Bronchial epithelial cell (primary cell): ENCODE measurements around the gene MRPS23. TPM values are rescaled to one million over a fixed set of nuclear protein-coding genes. Genes with fewer than 3 reads are reported as not detected.

Experiments used
- DNase-seq: peaks from one replicate; pipeline ENCODE4 v3.0.0-alpha.2; 2010; ENCODE audit warnings: low read depth
- FAIRE-seq: peaks from 2 replicates; lab custom pipeline; 2011; peaks lifted over from hg19 to GRCh38; lab: Jason Lieb, UNC
- H3K27me3 ChIP-seq: 2 replicates; pipeline ENCODE4 v1.5.1; 2011; ENCODE audit warnings: low read length; ENCODE audit not compliant: control insufficient read depth, insufficient read depth
- H3K36me3 ChIP-seq: 2 replicates; pipeline ENCODE4 v1.5.1; 2011; ENCODE audit warnings: low read length; ENCODE audit not compliant: control insufficient read depth, insufficient read depth
- H3K4me3 ChIP-seq: 2 replicates; pipeline ENCODE4 v1.5.1; 2011; ENCODE audit warnings: mild to moderate bottlenecking, low read depth, low read length, control low read depth
- CTCF ChIP-seq: IDR thresholded peaks from 2 replicates; pipeline ENCODE4 v1.5.1; 2011; ENCODE audit warnings: mild to moderate bottlenecking, moderate library complexity, low read length, control low read depth, inconsistent platforms; ENCODE audit not compliant: insufficient read depth, severe bottlenecking
- total RNA-seq: library from RNA; depleted of rRNA; stranded (reverse); fragments of >200 nt; gene quantifications from 2 replicates; pipeline ENCODE4 v1.2.1, GENCODE V29; 2014

Gene MRPS23
- total RNA-seq, 1 donor from 2014 or later, result 40.5 TPM

- Histone ChIP-seq H3K36me3 (no peaks in the 10 kb centered on the region), H3K4me3 (no peak overlapping the region), H3K27me3 (no peaks in the 10 kb centered on the region)
- FAIRE-seq (no peak), DNase-seq (peak; percentile 90)
- no peak for TF ChIP-seq CTCF
These were observed 30.6 kb downstream of the MRPS23 start for GRCh38 chr17:57819285-57819684.

DNA sequence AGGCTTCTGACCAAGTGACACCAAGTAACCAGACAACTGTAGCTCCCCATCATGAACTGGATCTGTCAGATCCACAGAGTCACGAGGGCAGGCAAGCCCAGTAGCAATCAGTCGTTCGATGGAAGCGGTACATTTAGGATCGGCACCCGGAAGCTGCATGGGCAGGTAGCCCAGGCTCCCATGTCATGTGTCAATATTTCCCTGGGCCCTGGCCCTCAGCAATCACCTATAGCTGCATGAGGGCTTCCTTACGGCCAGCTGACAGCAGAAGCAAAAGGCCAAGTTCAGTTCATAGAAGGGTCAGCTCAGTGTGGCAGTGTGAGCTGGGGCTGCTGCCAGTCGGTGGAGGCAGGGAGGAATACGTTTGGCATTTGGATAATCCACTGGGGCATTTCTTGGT lies 31.8 kb downstream of the MRPS23 start:
- no peak overlapping the region for H3K4me3 ChIP-seq
- no peak for TF ChIP-seq CTCF
- FAIRE-seq, result no peak

GRCh38 chr17:57817299-57817698 lies 32.5 kb downstream of the MRPS23 start:
- FAIRE-seq, result no peak

More for the DNA sequence above, 31.8 kb downstream of the MRPS23 start:
- no peak for DNase-seq
- H3K36me3 ChIP-seq, result no peaks in the 10 kb centered on the region
- H3K27me3 ChIP-seq, result no peaks in the 10 kb centered on the region

GRCh38 chr17:57814421-57814820 lies 35.4 kb downstream of the MRPS23 start:
- TF ChIP-seq CTCF, result no peak
- FAIRE-seq, result no peak
- no peak for DNase-seq

More at GRCh38 chr17:57817299-57817698, 32.5 kb downstream of the MRPS23 start:
- no peak overlapping the region for H3K4me3 ChIP-seq
- H3K36me3 ChIP-seq, result no peaks in the 10 kb centered on the region
- no peak for TF ChIP-seq CTCF
- no peak for DNase-seq
- no peaks in the 10 kb centered on the region for H3K27me3 ChIP-seq

DNA sequence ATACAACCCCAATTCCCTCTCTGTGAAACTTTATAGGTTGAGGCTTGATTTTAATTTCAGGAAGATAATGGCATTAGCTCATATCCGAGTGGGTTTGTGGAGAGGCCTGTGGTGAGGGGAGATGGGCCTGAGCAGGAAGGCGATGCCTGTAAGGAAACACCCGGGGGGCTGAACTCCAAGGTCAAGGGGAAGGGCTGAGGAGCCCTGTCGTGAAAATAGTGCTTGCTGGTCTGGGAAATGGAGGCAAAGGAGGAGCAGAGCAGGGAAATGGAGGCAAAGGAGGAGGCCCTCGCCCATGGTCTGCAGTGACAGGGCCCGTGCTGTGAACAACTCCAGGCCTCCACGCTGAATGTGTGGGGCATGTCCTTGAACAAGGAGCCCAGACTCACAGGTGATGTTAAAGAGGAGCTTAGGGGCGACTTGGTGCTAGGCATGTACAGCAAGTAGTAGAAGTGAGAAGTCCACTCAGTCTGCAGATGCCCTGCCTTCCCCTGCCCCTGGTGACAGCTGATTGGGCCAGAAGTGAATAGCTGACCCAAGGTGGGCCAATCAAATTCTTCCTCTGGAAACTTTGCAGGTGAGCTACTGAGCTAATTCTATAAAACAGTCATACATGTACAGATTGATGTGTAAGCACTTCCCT lies 38.1 kb downstream of the MRPS23 start:
- no peak for DNase-seq
- Histone ChIP-seq H3K36me3 (no peaks in the 10 kb centered on the region), H3K4me3 (no peak overlapping the region), H3K27me3 (no peaks in the 10 kb centered on the region)
- TF ChIP-seq CTCF, result no peak
- no peak for FAIRE-seq

More at GRCh38 chr17:57814421-57814820, 35.4 kb downstream of the MRPS23 start:
- Histone ChIP-seq H3K27me3 (no peaks in the 10 kb centered on the region), H3K36me3 (no peaks in the 10 kb centered on the region), H3K4me3 (no peak overlapping the region)
